ENCODE measurements around the gene C12orf76. TPM values are rescaled to one million over a fixed set of nuclear protein-coding genes. Genes with fewer than 3 reads are reported as not detected.

Gene C12orf76
- total and polyA plus RNA-seq, 2 of the 13 experiments (the other 11 are each of a cell fraction or from before 2014, with no cell fraction given), result 15.8 to 38.4 TPM

DNA sequence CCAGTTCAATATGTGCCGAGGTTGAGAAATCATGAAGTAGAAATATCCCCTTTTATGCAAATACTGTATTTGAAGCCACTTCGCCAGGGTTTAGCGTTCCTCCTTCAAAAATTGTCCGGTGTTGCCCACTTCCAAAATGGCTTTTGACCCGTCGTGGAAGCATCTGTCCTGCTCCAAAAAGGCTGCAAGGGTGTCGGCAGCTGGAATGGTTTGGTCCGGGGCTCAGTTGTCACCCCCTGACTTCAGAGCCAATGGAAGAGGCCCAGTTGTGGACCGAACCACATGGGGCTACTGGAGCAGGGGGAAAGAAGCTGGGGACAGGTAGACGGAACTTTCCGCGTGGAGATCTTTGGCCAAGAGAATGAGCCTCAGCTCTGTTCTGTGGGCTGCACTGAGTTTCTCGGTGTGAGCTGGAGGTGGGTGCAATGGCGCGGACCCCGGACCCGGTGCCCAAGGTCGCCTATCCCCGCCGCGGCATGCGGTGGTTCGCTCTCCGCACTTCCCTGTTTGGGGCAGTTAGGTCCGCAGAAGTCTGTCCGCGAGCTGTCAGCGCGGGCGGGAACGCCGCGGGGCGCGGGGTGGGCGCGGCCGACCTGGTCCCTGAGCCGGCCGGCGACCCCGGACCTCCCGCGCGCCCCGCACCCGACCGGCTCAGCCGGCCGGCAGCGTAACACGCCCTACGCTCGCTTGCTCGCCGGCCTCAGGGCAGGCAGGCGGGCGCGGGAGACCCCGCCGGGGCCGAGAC, 49.2 kb downstream of the C12orf76 start, which contains the start of gene ANKRD13A (continued):
- TF ChIP-seq, protein P1, sequence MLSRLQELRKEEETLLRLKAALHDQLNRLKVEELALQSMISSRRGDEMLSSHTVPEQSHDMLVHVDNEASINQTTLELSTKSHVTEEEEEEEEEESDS (CRISPR knock-in tag; IDR thresholded peaks at IDR 0.05; ENCODE audit: borderline replicate concordance), result no peak
- TF ChIP-seq ESRRA (CRISPR knock-in tag; IDR thresholded peaks at IDR 0.05; ENCODE audit: low read depth) (peak; percentile 66; the same call in 1 of the 2 replicates), ZNF30 (CRISPR knock-in tag; IDR thresholded peaks at IDR 0.05) (0 out of 2 replicates have a peak, but pooled peaks have one; percentile 51), XRCC5 (optimal IDR thresholded peaks at IDR 0.05; ENCODE audit: low read length) (peak; percentile 86), CENPT (CRISPR knock-in tag; IDR thresholded peaks at IDR 0.05; ENCODE audit: low read depth) (no peak), CBX2 (IDR thresholded peaks at IDR 0.05; ENCODE audit: low read depth, low read length) (no peak), CBX2 (CRISPR knock-in tag; IDR thresholded peaks at IDR 0.05; ENCODE audit: low read depth) (no peak), RBM39 (IDR thresholded peaks at IDR 0.05; ENCODE audit: low read depth, low read length, poor library complexity, severe bottlenecking) (no peak), JDP2 (CRISPR knock-in tag; IDR thresholded peaks at IDR 0.05; ENCODE audit: borderline replicate concordance) (no peak), TFDP1 (CRISPR knock-in tag; IDR thresholded peaks at IDR 0.05; ENCODE audit: borderline replicate concordance) (peak; percentile 56; the same call in 1 of the 2 replicates), SALL2 (CRISPR knock-in tag; IDR thresholded peaks at IDR 0.05) (peak; percentile 36; the same call in 1 of the 2 replicates), HMGXB4 (CRISPR knock-in tag; IDR thresholded peaks at IDR 0.05; ENCODE audit: borderline replicate concordance in 1 of 2, low read depth in 1 of 2) (peak; percentile 48 to 54; a peak in 2 of 4 replicates), MXI1 (IDR thresholded peaks at IDR 0.05; ENCODE audit: borderline replicate concordance, low read depth, low read length) (peak; percentile 90; the same call in 1 of the 3 replicates), SP4 (CRISPR knock-in tag; IDR thresholded peaks at IDR 0.05) (peak; percentile 46)
- TF ChIP-seq, protein P2, sequence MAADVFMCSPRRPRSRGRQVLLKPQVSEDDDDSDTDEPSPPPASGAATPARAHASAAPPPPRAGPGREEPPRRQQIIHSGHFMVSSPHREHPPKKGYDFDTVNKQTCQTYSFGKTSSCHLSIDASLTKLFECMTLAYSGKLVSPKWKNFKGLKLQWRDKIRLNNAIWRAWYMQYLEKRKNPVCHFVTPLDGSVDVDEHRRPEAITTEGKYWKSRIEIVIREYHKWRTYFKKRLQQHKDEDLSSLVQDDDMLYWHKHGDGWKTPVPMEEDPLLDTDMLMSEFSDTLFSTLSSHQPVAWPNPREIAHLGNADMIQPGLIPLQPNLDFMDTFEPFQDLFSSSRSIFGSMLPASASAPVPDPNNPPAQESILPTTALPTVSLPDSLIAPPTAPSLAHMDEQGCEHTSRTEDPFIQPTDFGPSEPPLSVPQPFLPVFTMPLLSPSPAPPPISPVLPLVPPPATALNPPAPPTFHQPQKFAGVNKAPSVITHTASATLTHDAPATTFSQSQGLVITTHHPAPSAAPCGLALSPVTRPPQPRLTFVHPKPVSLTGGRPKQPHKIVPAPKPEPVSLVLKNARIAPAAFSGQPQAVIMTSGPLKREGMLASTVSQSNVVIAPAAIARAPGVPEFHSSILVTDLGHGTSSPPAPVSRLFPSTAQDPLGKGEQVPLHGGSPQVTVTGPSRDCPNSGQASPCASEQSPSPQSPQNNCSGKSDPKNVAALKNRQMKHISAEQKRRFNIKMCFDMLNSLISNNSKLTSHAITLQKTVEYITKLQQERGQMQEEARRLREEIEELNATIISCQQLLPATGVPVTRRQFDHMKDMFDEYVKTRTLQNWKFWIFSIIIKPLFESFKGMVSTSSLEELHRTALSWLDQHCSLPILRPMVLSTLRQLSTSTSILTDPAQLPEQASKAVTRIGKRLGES (CRISPR knock-in tag; IDR thresholded peaks at IDR 0.05; ENCODE audit: borderline replicate concordance), result no peak
- TF ChIP-seq, protein P3, sequence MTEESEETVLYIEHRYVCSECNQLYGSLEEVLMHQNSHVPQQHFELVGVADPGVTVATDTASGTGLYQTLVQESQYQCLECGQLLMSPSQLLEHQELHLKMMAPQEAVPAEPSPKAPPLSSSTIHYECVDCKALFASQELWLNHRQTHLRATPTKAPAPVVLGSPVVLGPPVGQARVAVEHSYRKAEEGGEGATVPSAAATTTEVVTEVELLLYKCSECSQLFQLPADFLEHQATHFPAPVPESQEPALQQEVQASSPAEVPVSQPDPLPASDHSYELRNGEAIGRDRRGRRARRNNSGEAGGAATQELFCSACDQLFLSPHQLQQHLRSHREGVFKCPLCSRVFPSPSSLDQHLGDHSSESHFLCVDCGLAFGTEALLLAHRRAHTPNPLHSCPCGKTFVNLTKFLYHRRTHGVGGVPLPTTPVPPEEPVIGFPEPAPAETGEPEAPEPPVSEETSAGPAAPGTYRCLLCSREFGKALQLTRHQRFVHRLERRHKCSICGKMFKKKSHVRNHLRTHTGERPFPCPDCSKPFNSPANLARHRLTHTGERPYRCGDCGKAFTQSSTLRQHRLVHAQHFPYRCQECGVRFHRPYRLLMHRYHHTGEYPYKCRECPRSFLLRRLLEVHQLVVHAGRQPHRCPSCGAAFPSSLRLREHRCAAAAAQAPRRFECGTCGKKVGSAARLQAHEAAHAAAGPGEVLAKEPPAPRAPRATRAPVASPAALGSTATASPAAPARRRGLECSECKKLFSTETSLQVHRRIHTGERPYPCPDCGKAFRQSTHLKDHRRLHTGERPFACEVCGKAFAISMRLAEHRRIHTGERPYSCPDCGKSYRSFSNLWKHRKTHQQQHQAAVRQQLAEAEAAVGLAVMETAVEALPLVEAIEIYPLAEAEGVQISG (CRISPR knock-in tag; IDR thresholded peaks at IDR 0.05), result peak; percentile 71
- TF ChIP-seq, protein P4, sequence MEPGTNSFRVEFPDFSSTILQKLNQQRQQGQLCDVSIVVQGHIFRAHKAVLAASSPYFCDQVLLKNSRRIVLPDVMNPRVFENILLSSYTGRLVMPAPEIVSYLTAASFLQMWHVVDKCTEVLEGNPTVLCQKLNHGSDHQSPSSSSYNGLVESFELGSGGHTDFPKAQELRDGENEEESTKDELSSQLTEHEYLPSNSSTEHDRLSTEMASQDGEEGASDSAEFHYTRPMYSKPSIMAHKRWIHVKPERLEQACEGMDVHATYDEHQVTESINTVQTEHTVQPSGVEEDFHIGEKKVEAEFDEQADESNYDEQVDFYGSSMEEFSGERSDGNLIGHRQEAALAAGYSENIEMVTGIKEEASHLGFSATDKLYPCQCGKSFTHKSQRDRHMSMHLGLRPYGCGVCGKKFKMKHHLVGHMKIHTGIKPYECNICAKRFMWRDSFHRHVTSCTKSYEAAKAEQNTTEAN (CRISPR knock-in tag; conservative IDR thresholded peaks at IDR 0.05), result no peak; the same call in 1 of the 2 replicates

All from HepG2 (cell line).